Epithelial cell of proximal tubule (primary cell): ENCODE results near the gene SREK1IP1. TPM values are rescaled to one million over a fixed set of nuclear protein-coding genes. Genes with fewer than 3 reads are reported as not detected.

ENCODE experiments used
- DNase-seq: peaks from one replicate; pipeline ENCODE4 v3.0.0-alpha.2; 2011; ENCODE audit warnings: low read depth
- H3K4me3 ChIP-seq: 2 replicates; pipeline ENCODE4 v1.5.1; 2011; ENCODE audit warnings: low read depth, mild to moderate bottlenecking, low read length
- CTCF ChIP-seq: conservative IDR thresholded peaks from 2 replicates; pipeline ENCODE4 v1.5.1; 2012; ENCODE audit warnings: low read depth, mild to moderate bottlenecking, low read length
- total RNA-seq: library from RNA; depleted of rRNA; stranded (reverse); fragments of >200 nt; gene quantifications from 2 replicates; pipeline ENCODE4 v1.2.3, GENCODE V29; 2015

Gene SREK1IP1
- total RNA-seq, 1 donor from 2014 or later, result 6.2 TPM

GRCh38 chr5:64800926-64801325, 32.4 kb upstream of the SREK1IP1 start:
- no peak overlapping the region for H3K4me3 ChIP-seq
- no peak for DNase-seq
- no peak for TF ChIP-seq CTCF

GRCh38 chr5:64796301-64796700, 27.8 kb upstream of the SREK1IP1 start:
- no peak overlapping the region for H3K4me3 ChIP-seq
- DNase-seq, result no peak
- TF ChIP-seq CTCF, result no peak

GRCh38 chr5:64794053-64794770, 25.7 kb upstream of the SREK1IP1 start:
- TF ChIP-seq CTCF, result no peak
- no peak for DNase-seq
- no peak overlapping the region for H3K4me3 ChIP-seq

GRCh38 chr5:64792469-64792868, 24.0 kb upstream of the SREK1IP1 start:
- DNase-seq, result no peak
- no peak for TF ChIP-seq CTCF
- no peak overlapping the region for H3K4me3 ChIP-seq

- no peak overlapping the region for H3K4me3 ChIP-seq
- DNase-seq, result no peak
- no peak for TF ChIP-seq CTCF
These were observed 21.7 kb upstream of the SREK1IP1 start for GRCh38 chr5:64790210-64790609.

- no peak overlapping the region for H3K4me3 ChIP-seq
- no peak for DNase-seq
- TF ChIP-seq CTCF, result no peak
These were observed 21.0 kb upstream of the SREK1IP1 start for GRCh38 chr5:64789457-64789856.

- H3K4me3 ChIP-seq, result no peak overlapping the region
- TF ChIP-seq CTCF, result no peak
- DNase-seq, result no peak
These were observed 19.7 kb upstream of the SREK1IP1 start for GRCh38 chr5:64788156-64788555.
